Stimulated activated CD4-positive, alpha-beta T cell treated with anti-CD3 and anti-CD28 coated beads, Interleukin-4, amount 100 ng/mL, for 1 hour (primary cell): ENCODE measurements around the gene ERC2.

Experiments used
- DNase-seq: peaks from one replicate; pipeline ENCODE4 v3.0.0-alpha.2; 2020

Gene ERC2

GRCh38 chr3:55500555-55501330 lies 967.5 kb downstream of the ERC2 start:
- DNase-seq, result no peak

- no peak for DNase-seq
Observed at GRCh38 chr3:55498520-55498919, 969.7 kb downstream of the ERC2 start.

GRCh38 chr3:55497250-55497649 lies 971.0 kb downstream of the ERC2 start:
- no peak for DNase-seq

- no peak for DNase-seq
Observed at GRCh38 chr3:55494976-55495375, 973.3 kb downstream of the ERC2 start.

- DNase-seq, result no peak
Observed at GRCh38 chr3:55492976-55493375, 975.3 kb downstream of the ERC2 start.

GRCh38 chr3:55491296-55491816 lies 976.9 kb downstream of the ERC2 start:
- no peak for DNase-seq

- no peak for DNase-seq
Observed at GRCh38 chr3:55490276-55490913, 977.9 kb downstream of the ERC2 start.

- DNase-seq, result no peak
Observed at GRCh38 chr3:55489798-55490132, 978.5 kb downstream of the ERC2 start.

GRCh38 chr3:55488398-55489055 lies 979.7 kb downstream of the ERC2 start:
- DNase-seq, result no peak

GRCh38 chr3:55487381-55488241 lies 980.7 kb downstream of the ERC2 start:
- DNase-seq, result no peak

GRCh38 chr3:55486857-55487380 lies 981.3 kb downstream of the ERC2 start, which contains the start of gene WNT5A:
Gene WNT5A (minus strand): TSS chr3:55487306. CDS start chr3:55486985, 321 bp downstream.
- no peak for DNase-seq

- no peak for DNase-seq
Observed at GRCh38 chr3:55486101-55486856, 982.0 kb downstream of the ERC2 start.

- peak; percentile 19 for DNase-seq
Observed at GRCh38 chr3:55484801-55485791, 983.2 kb downstream of the ERC2 start.

GRCh38 chr3:55484191-55484689 lies 984.0 kb downstream of the ERC2 start:
- no peak for DNase-seq

GRCh38 chr3:55483196-55484095 lies 984.8 kb downstream of the ERC2 start:
- DNase-seq, result no peak

GRCh38 chr3:55482496-55483195 lies 985.6 kb downstream of the ERC2 start:
- no peak for DNase-seq

GRCh38 chr3:55481744-55482495 lies 986.3 kb downstream of the ERC2 start:
- no peak for DNase-seq
